Upper lobe of left lung (tissue), 6 donors: Measurements from ENCODE around the gene OPCML. TPM values are rescaled to one million over a fixed set of nuclear protein-coding genes. Genes with fewer than 3 reads are reported as not detected.
"Not testable (repeated sequence)": the region's sequence is repeated elsewhere in the genome, so short reads cannot be mapped to it uniquely, and the experiment has no call there.

Source experiments
- ATAC-seq, 2 donors: fragments of 200-7000 bp; cut with Tn5 transposase; one replicate each; pipeline ENCODE4 v1.9.1; 2022; ENCODE audit warnings: mild to moderate bottlenecking in 2 of 2, moderate library complexity in 2 of 2; ENCODE audit not compliant: low FRiP score in 2 of 2
- DNase-seq, 2 donors: peaks; one replicate each; pipeline ENCODE4 v3.0.0-alpha.2; 2019 to 2020
- H3K27ac ChIP-seq, 4 donors: fragments of 200-600 bp; sonication (generic); one replicate each; pipeline ENCODE4 v1.5.1; 2016 to 2019
- H3K27me3 ChIP-seq, 4 donors: fragments of 200-600 bp; sonication (generic); one replicate each; pipeline ENCODE4 v1.5.1; 2017 to 2019
- H3K36me3 ChIP-seq, 4 donors: fragments of 200-600 bp; sonication (generic); one replicate each; pipeline ENCODE4 v1.5.1; 2016 to 2019
- H3K4me1 ChIP-seq, 4 donors: fragments of 200-600 bp; sonication (generic); one replicate each; pipeline ENCODE4 v1.5.1; 2018 to 2019
- H3K4me3 ChIP-seq, 4 donors: fragments of 200-600 bp; sonication (generic); one replicate each; pipeline ENCODE4 v1.5.1; 2017 to 2019; ENCODE audit warnings: mild to moderate bottlenecking in 2 of 4, moderate library complexity in 1 of 4
- H3K9me3 ChIP-seq, 4 donors: fragments of 200-600 bp; sonication (generic); one replicate each; pipeline ENCODE4 v1.5.1; 2018 to 2019
- CTCF ChIP-seq, 6 experiments: fragments of 450-650 bp in 4 of 6; fragments of 200-600 bp in 2 of 6; sonication (generic) in 2 of 6; IDR thresholded peaks; one replicate each; pipeline ENCODE4 v1.5.1; 2016 to 2019; ENCODE audit warnings: antibody characterized with exemption in 6 of 6
- EP300 ChIP-seq, 4 donors: sonication (generic); formaldehyde crosslinking; IDR thresholded peaks; one replicate each; pipeline ENCODE4 v1.5.1; 2017; ENCODE audit warnings: antibody characterized with exemption in 4 of 4, control low read depth in 2 of 4
- POLR2A ChIP-seq, 4 donors: fragments of 450-650 bp; IDR thresholded peaks; one replicate each; pipeline ENCODE4 v1.5.1; 2016 to 2017; ENCODE audit warnings: antibody characterized with exemption in 4 of 4, mild to moderate bottlenecking in 2 of 4
- POLR2AphosphoS5 ChIP-seq, 2 donors: sonication (generic); formaldehyde crosslinking; IDR thresholded peaks; one replicate each; pipeline ENCODE4 v1.5.1; 2017; ENCODE audit warnings: antibody characterized with exemption in 2 of 2
- WGBS, 2 donors: methylation state at CpG; one replicate each; pipeline ENCODE4 v1.1.5; 2017 to 2018; 5-methylcytosine and 5-hydroxymethylcytosine counted together
- total RNA-seq, 6 donors: library from RNA; depleted of rRNA in 4 of 6; stranded (reverse); fragments of >200 nt in 4 of 6; gene quantifications; one replicate each; pipeline versions ENCODE4 v1.1.0 to v1.2.1, GENCODE V29; 2016 to 2021
- donor health status: DM: no; HTN: no; CAD: no; lungs with moderate emphysema.
- donor health status: DM: no; HTN: yes; CAD: no; lungs with severe emphysema.

OPCML gene
- total RNA-seq, 6 donors from 2014 or later, result 0.10 TPM; not detected in 5

GRCh38 chr11:132396318-132396717 is 1136.0 kb downstream of the OPCML start:
- WGBS, 2 donors, result 85 to 89% methylated on average over 4 of the region's 4 CpGs
- TF ChIP-seq CTCF (IDR thresholded peaks at IDR 0.05) (no peak), EP300 (IDR thresholded peaks at IDR 0.05) (no peak), POLR2AphosphoS5 (IDR thresholded peaks at IDR 0.05) (no peak), POLR2A (IDR thresholded peaks at IDR 0.05) (no peak)
- Histone ChIP-seq H3K9me3 (no peaks in the 10 kb centered on the region), H3K27ac (no peak overlapping the region), H3K4me3 (no peak overlapping the region), H3K36me3 (no peaks in the 10 kb centered on the region), H3K4me1 (no peaks in the 10 kb centered on the region), H3K27me3 (no peaks in the 10 kb centered on the region)
- ATAC-seq (no peak), DNase-seq (no peak)

DNA sequence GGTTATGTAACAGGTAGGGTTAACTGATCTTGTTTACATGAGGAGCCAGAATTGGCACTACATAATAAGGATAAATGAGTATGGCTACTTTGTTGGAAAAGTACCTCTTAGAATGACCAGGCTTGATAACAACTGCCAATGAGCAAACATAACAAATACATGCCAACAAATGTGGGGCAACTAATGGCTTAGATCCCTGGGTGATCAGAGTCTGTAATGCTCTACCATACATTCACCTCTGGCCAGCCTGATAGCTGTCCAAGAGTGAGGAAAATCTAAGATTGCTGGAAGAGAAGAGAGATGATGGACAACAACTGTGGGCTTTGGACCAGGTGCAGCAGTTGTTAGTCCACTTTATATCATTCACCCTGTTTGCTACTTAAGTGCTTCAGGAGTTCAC is 1136.9 kb downstream of the OPCML start:
- Histone ChIP-seq H3K27me3 (no peaks in the 10 kb centered on the region), H3K9me3 (peaks cover 0 to 3% (median 0%) of the 10 kb centered on the region in 4 donors), H3K4me3 (no peak overlapping the region), H3K36me3 (no peaks in the 10 kb centered on the region), H3K4me1 (no peaks in the 10 kb centered on the region), H3K27ac (no peak overlapping the region)
- ATAC-seq (no peak), DNase-seq (no peak)
- no peak for TF ChIP-seq POLR2AphosphoS5 (IDR thresholded peaks at IDR 0.05)
- no peak for TF ChIP-seq POLR2A (IDR thresholded peaks at IDR 0.05)
- no peak for TF ChIP-seq CTCF (IDR thresholded peaks at IDR 0.05)
- no peak for TF ChIP-seq EP300 (IDR thresholded peaks at IDR 0.05)

DNA sequence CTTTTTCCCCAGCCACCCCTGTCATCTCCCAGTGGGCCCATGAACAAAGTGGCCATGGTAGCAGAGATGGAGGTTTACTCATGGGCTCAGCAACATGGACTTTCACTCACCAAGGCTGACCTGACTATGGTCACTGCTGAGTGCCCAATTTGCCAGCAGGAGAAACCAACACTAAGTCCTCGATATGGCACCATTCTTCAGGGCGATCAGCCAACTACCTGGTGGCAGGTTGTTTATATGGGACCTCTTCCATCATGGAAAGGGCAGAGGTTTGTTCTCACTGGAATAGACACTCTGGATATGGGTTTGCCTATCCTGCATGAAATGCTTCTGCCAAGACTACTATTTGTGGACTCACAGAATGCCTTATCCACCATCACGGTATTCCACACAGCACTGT is 1152.8 kb downstream of the OPCML start:
- Histone ChIP-seq H3K4me3 (no peak overlapping the region), H3K4me1 (no peaks in the 10 kb centered on the region), H3K9me3 (peaks cover 0 to 7% (median 5%) of the 10 kb centered on the region in 4 donors), H3K27ac (no peak overlapping the region), H3K36me3 (no peaks in the 10 kb centered on the region), H3K27me3 (no peaks in the 10 kb centered on the region)
- DNase-seq (no peak), ATAC-seq (no peak)
- 86 to 95% methylated on average over 1 to 3 of the region's 3 CpGs for WGBS, 2 donors
- TF ChIP-seq POLR2A (IDR thresholded peaks at IDR 0.05) (no peak), POLR2AphosphoS5 (IDR thresholded peaks at IDR 0.05) (no peak), CTCF (IDR thresholded peaks at IDR 0.05) (no peak), EP300 (IDR thresholded peaks at IDR 0.05) (no peak)

DNA sequence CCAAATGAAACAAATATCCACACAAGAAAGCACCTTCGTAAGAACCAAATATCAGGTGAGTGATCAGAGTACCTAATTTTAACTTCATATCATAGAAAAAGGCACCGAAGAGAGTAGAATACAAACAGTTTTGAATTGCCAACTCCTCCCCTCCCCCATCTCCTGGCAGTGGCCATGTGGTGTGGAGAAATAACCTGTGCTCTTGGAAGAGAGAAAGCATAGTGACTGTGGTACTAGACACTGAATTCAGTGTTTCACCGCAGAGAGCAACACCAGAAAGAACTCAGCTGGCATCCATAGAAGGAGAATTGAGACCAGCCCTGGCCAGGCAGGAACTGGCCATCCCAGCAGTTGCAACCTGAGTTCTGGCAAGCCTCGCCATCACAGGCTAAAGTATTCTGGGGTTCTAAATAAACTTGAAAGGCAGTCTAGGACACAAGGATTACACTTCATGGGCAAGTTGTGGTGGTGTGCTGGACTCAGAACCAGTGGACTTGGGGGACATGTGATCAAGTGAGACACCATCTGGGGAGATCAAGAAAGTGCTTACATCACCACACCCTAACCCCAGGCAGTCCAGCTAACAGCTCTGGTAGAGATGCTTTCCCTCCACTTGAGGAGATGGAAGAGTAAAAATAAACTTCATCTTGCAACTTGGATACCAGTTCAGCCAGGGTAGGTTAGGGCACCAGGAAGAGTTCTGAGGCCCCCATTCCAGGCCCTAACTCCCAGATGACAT is 1158.7 kb downstream of the OPCML start:
- no peak for TF ChIP-seq POLR2A (IDR thresholded peaks at IDR 0.05)

DNA sequence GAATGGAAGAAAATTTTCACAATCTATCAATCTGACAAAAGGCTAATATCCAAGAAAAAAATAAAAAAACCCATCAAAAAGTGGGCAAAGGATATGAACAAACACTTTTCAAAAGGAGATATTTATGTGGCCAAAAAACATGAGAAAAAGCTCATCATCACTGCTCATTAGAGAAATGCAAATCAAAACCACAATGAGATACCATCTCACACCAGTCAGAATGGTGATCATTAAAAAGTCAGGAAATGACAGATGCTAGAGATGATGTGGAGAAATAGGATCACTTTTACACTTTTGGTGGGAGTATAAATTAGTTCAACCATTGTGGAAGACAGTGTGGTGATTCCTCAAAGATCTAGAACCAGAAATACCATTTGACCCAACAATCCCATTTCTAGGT is 1162.2 kb downstream of the OPCML start:
- not testable (repeated sequence) for DNase-seq, H3K27me3 ChIP-seq, ATAC-seq

More for the DNA sequence above, 1158.7 kb downstream of the OPCML start:
- H3K9me3 ChIP-seq, result no peaks in the 10 kb centered on the region
- H3K4me3 ChIP-seq, result no peak overlapping the region
- WGBS, 2 donors, result 94 to 95% methylated on average over 3 to 4 of the region's 4 CpGs
- ATAC-seq, result no peak
- H3K36me3 ChIP-seq, result no peaks in the 10 kb centered on the region
- H3K4me1 ChIP-seq, result no peaks in the 10 kb centered on the region
- H3K27ac ChIP-seq, result no peak overlapping the region
- no peaks in the 10 kb centered on the region for H3K27me3 ChIP-seq
- no peak for DNase-seq

GRCh38 chr11:132367293-132367692 is 1165.0 kb downstream of the OPCML start:
- Histone ChIP-seq H3K27me3 (no peaks in the 10 kb centered on the region), H3K9me3 (no peaks in the 10 kb centered on the region), H3K27ac (no peak overlapping the region), H3K4me1 (no peaks in the 10 kb centered on the region), H3K36me3 (no peaks in the 10 kb centered on the region), H3K4me3 (no peak overlapping the region)
- ATAC-seq, result no peak
- DNase-seq, result no peak
- 90 to 95% methylated on average over 3 of the region's 3 CpGs for WGBS, 2 donors
- no peak for TF ChIP-seq POLR2A (IDR thresholded peaks at IDR 0.05)
- TF ChIP-seq POLR2AphosphoS5 (IDR thresholded peaks at IDR 0.05), result no peak
- no peak for TF ChIP-seq CTCF (IDR thresholded peaks at IDR 0.05)
- TF ChIP-seq EP300 (IDR thresholded peaks at IDR 0.05), result no peak

More for the DNA sequence above, 1162.2 kb downstream of the OPCML start:
- not testable (repeated sequence) for H3K27ac ChIP-seq, H3K4me1 ChIP-seq, H3K4me3 ChIP-seq, H3K9me3 ChIP-seq, H3K36me3 ChIP-seq
